Stimulated activated CD8-positive, alpha-beta memory T cell treated with anti-CD3 and anti-CD28 coated beads, Interleukin-4, amount 100 ng/mL, for 1 hour (primary cell): ENCODE results near the gene HP.
"Not testable (repeated sequence)": the region's sequence is repeated elsewhere in the genome, so short reads cannot be mapped to it uniquely, and the experiment has no call there.

Experiments
- DNase-seq, 2 donors: peaks; one replicate each; pipeline ENCODE4 v3.0.0-alpha.2; 2020; ENCODE audit warnings: low read depth in 2 of 2, low spot score in 1 of 2

HP gene

GRCh38 chr16:72042157-72042660 lies 12.1 kb upstream of the HP start:
- DNase-seq, result no peak

GRCh38 chr16:72043058-72043457 lies 11.2 kb upstream of the HP start:
- no peak for DNase-seq

- DNase-seq, result no peak
Measured at GRCh38 chr16:72043539-72043938, 10.8 kb upstream of the HP start.

GRCh38 chr16:72044296-72044695 lies 10.0 kb upstream of the HP start:
- DNase-seq, result no peak

GRCh38 chr16:72044825-72045359 lies 9.4 kb upstream of the HP start:
- no peak for DNase-seq

GRCh38 chr16:72049110-72049509 lies 5.2 kb upstream of the HP start:
- DNase-seq, result no peak

GRCh38 chr16:72050769-72051464 lies 3.4 kb upstream of the HP start:
- DNase-seq, result no peak

GRCh38 chr16:72051818-72052217 lies 2.5 kb upstream of the HP start:
- no peak for DNase-seq

- DNase-seq, result no peak
Measured at GRCh38 chr16:72055911-72056310, 1.6 kb downstream of the HP start.

- DNase-seq, result not testable (repeated sequence)
Measured at GRCh38 chr16:72057313-72057712, 3.0 kb downstream of the HP start.

GRCh38 chr16:72059060-72059459 lies 4.8 kb downstream of the HP start:
- DNase-seq, result not testable (repeated sequence)

- DNase-seq, result no peak
Measured at GRCh38 chr16:72060405-72060804, 6.1 kb downstream of the HP start.

- DNase-seq, result no peak
Measured at GRCh38 chr16:72061564-72061963, 7.3 kb downstream of the HP start.

- DNase-seq, result no peak
Measured at GRCh38 chr16:72064361-72064894, 10.1 kb downstream of the HP start.

GRCh38 chr16:72066747-72067146 lies 12.4 kb downstream of the HP start:
- DNase-seq, result no peak

- no peak for DNase-seq
Measured at GRCh38 chr16:72068930-72069329, 14.6 kb downstream of the HP start.

- DNase-seq, result no peak
Measured at GRCh38 chr16:72072514-72073342, 18.4 kb downstream of the HP start.

GRCh38 chr16:72073560-72074230 lies 19.4 kb downstream of the HP start:
- DNase-seq, result no peak

GRCh38 chr16:72075067-72075466 lies 20.8 kb downstream of the HP start:
- DNase-seq, result not testable (repeated sequence)

GRCh38 chr16:72076991-72077706 lies 22.8 kb downstream of the HP start:
- DNase-seq, result not testable (repeated sequence)
